ENCODE data around the gene INCA1. TPM values are rescaled to one million over a fixed set of nuclear protein-coding genes. Genes with fewer than 3 reads are reported as not detected.

The INCA1 gene
- total RNA-seq, 1 donor from 2014 or later: 0.86 TPM

Small RNAs within 50 kb of the gene (microRNA-seq; reads per million reads assigned to microRNA genes)
- not detected for gene MIR6864
- gene MIR6865: not detected

Other genes with a start within 250 kb of the INCA1 start
- not detected in 2 replicates for gene TM4SF5, start 225.6 kb downstream of the INCA1 start, total RNA-seq
- 1.0 and 1.6 TPM in 2 replicates for gene VMO1, start 211.2 kb downstream of the INCA1 start, total RNA-seq
- not detected in 2 replicates for gene GLTPD2, start 208.6 kb downstream of the INCA1 start, total RNA-seq
- gene PSMB6, start 201.4 kb downstream of the INCA1 start, total RNA-seq: 174 and 181 TPM in 2 replicates
- 54.8 and 63.9 TPM in 2 replicates for gene PLD2, start 190.4 kb downstream of the INCA1 start, total RNA-seq
- 73.0 and 76.6 TPM in 2 replicates for gene MINK1, start 164.2 kb downstream of the INCA1 start, total RNA-seq
- 1.7 and 1.8 TPM in 2 replicates for gene C17orf107, start 98.0 kb downstream of the INCA1 start, total RNA-seq
- 0.21 TPM in 1 of 2 replicates, not detected in the other for gene CHRNE, start 94.4 kb downstream of the INCA1 start, total RNA-seq
- not detected in 2 replicates for gene GP1BA, start 65.2 kb downstream of the INCA1 start, total RNA-seq
- 67.7 and 68.3 TPM in 2 replicates for gene SLC25A11, start 57.5 kb downstream of the INCA1 start, total RNA-seq
- 90.4 and 93.2 TPM in 2 replicates for gene RNF167, start 57.3 kb downstream of the INCA1 start, total RNA-seq
- 626 and 630 TPM in 2 replicates for gene PFN1, start 49.0 kb downstream of the INCA1 start, total RNA-seq
- 9.1 and 10.6 TPM in 2 replicates for gene ENO3, start 46.4 kb downstream of the INCA1 start, total RNA-seq
- gene SPAG7, start 29.7 kb downstream of the INCA1 start, total RNA-seq: 76.9 and 78.9 TPM in 2 replicates
- 12.5 and 17.4 TPM in 2 replicates for gene CAMTA2, start 9.8 kb downstream of the INCA1 start, total RNA-seq
- 61.7 and 68.4 TPM in 2 replicates for gene KIF1C, start 428 bp upstream of the INCA1 start, total RNA-seq
- gene SLC52A1, start 37.9 kb upstream of the INCA1 start, total RNA-seq: not detected in 2 replicates
- gene ZFP3, start 80.9 kb upstream of the INCA1 start, total RNA-seq: 0.11 and 0.12 TPM in 2 replicates
- 41.9 and 43.9 TPM in 2 replicates for gene ZNF232, start 114.4 kb upstream of the INCA1 start, total RNA-seq
- 0.26 and 0.30 TPM in 2 replicates for gene USP6, start 118.5 kb upstream of the INCA1 start, total RNA-seq
- gene ZNF594, start 194.3 kb upstream of the INCA1 start, total RNA-seq: 21.5 and 23.7 TPM in 2 replicates
- not detected in 2 replicates for gene SCIMP, start 237.3 kb upstream of the INCA1 start, total RNA-seq

All from neural crest cell (in vitro differentiated cells).